ENCODE data around the gene PNMA5.
"Not testable (repeated sequence)": the region's sequence is repeated elsewhere in the genome, so short reads cannot be mapped to it uniquely, and the experiment has no call there.

The PNMA5 gene

GRCh38 chrX:153004780-153005179 lies 10.9 kb upstream of the PNMA5 start:
- Histone ChIP-seq H3K27ac (replicated peaks) (no peak overlapping the region), H3K4me3 (replicated peaks; ENCODE audit: insufficient read depth, low read length) (no peak overlapping the region), H3K27me3 (ENCODE audit: insufficient read depth, poor library complexity, severe bottlenecking) (no peaks in the 10 kb centered on the region)
- TF ChIP-seq, protein P1, sequence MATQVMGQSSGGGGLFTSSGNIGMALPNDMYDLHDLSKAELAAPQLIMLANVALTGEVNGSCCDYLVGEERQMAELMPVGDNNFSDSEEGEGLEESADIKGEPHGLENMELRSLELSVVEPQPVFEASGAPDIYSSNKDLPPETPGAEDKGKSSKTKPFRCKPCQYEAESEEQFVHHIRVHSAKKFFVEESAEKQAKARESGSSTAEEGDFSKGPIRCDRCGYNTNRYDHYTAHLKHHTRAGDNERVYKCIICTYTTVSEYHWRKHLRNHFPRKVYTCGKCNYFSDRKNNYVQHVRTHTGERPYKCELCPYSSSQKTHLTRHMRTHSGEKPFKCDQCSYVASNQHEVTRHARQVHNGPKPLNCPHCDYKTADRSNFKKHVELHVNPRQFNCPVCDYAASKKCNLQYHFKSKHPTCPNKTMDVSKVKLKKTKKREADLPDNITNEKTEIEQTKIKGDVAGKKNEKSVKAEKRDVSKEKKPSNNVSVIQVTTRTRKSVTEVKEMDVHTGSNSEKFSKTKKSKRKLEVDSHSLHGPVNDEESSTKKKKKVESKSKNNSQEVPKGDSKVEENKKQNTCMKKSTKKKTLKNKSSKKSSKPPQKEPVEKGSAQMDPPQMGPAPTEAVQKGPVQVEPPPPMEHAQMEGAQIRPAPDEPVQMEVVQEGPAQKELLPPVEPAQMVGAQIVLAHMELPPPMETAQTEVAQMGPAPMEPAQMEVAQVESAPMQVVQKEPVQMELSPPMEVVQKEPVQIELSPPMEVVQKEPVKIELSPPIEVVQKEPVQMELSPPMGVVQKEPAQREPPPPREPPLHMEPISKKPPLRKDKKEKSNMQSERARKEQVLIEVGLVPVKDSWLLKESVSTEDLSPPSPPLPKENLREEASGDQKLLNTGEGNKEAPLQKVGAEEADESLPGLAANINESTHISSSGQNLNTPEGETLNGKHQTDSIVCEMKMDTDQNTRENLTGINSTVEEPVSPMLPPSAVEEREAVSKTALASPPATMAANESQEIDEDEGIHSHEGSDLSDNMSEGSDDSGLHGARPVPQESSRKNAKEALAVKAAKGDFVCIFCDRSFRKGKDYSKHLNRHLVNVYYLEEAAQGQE (IDR thresholded peaks at IDR 0.05; ENCODE audit: insufficient replicate concordance, low read depth) = no peak
- TF ChIP-seq SPI1 (IDR thresholded peaks at IDR 0.05; ENCODE audit: borderline replicate concordance, low read depth) (no peak), POLR2AphosphoS5 (IDR thresholded peaks at IDR 0.05; ENCODE audit: low read depth) (no peak), GABPA (IDR thresholded peaks at IDR 0.05; ENCODE audit: low read depth) (no peak), CTCF (IDR thresholded peaks at IDR 0.05; ENCODE audit: insufficient read depth, low read length) (no peak)
- DNase-seq (ENCODE audit: low read depth in 1 of 2, low spot score in 1 of 2) = no peak

GRCh38 chrX:153003981-153004380 lies 10.1 kb upstream of the PNMA5 start:
- Histone ChIP-seq H3K4me3 (replicated peaks; ENCODE audit: insufficient read depth, low read length) (no peak overlapping the region), H3K27ac (replicated peaks) (no peak overlapping the region), H3K27me3 (ENCODE audit: insufficient read depth, poor library complexity, severe bottlenecking) (no peaks in the 10 kb centered on the region)
- no peak for DNase-seq (ENCODE audit: low read depth in 1 of 2, low spot score in 1 of 2)
- TF ChIP-seq, protein P1 (IDR thresholded peaks at IDR 0.05; ENCODE audit: insufficient replicate concordance, low read depth) = no peak
- TF ChIP-seq CTCF (IDR thresholded peaks at IDR 0.05; ENCODE audit: insufficient read depth, low read length) (no peak), SPI1 (IDR thresholded peaks at IDR 0.05; ENCODE audit: borderline replicate concordance, low read depth) (no peak), POLR2AphosphoS5 (IDR thresholded peaks at IDR 0.05; ENCODE audit: low read depth) (no peak), GABPA (IDR thresholded peaks at IDR 0.05; ENCODE audit: low read depth) (no peak)

DNA sequence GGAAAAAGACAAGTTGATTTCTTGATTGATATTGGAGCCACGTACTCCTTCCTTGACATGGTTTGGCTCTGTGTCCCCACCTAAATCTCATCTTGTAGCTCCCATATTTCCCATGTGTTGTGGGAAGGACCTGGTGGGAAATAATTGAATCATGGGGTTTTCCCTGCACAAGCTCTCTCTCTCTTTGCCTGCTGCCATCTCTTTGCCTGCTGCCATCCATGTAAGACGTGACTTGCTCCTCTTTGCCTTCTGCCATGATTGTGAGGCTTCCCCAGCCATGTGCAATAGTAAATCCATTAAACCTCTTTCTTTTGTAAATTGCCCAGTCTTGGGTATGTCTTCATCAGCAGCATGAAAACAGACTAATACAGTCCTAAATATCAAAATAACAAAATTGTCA lies 8.3 kb upstream of the PNMA5 start:
- not testable (repeated sequence) for H3K27me3 ChIP-seq (ENCODE audit: insufficient read depth, poor library complexity, severe bottlenecking); H3K27ac ChIP-seq (replicated peaks); H3K4me3 ChIP-seq (replicated peaks; ENCODE audit: insufficient read depth, low read length); DNase-seq (ENCODE audit: low read depth in 1 of 2, low spot score in 1 of 2)

GRCh38 chrX:152997337-152997736 lies 3.4 kb upstream of the PNMA5 start:
- Histone ChIP-seq H3K27me3 (ENCODE audit: insufficient read depth, poor library complexity, severe bottlenecking) (no peaks in the 10 kb centered on the region), H3K27ac (replicated peaks) (no peak overlapping the region), H3K4me3 (replicated peaks; ENCODE audit: insufficient read depth, low read length) (no peak overlapping the region)
- no peak for DNase-seq (ENCODE audit: low read depth in 1 of 2, low spot score in 1 of 2)
- TF ChIP-seq, protein P1 (IDR thresholded peaks at IDR 0.05; ENCODE audit: insufficient replicate concordance, low read depth) = no peak
- no peak for TF ChIP-seq SPI1 (IDR thresholded peaks at IDR 0.05; ENCODE audit: borderline replicate concordance, low read depth)
- no peak for TF ChIP-seq CTCF (IDR thresholded peaks at IDR 0.05; ENCODE audit: insufficient read depth, low read length)
- no peak for TF ChIP-seq POLR2AphosphoS5 (IDR thresholded peaks at IDR 0.05; ENCODE audit: low read depth)
- TF ChIP-seq GABPA (IDR thresholded peaks at IDR 0.05; ENCODE audit: low read depth) = no peak

Data from HL-60 (cell line).